Adrenal gland (tissue), 5 donors: Measurements from ENCODE around the gene TPCN1.

Experiments used
- POLR2A ChIP-seq, 2 donors: fragments of 450-650 bp; IDR thresholded peaks; one replicate each; pipeline ENCODE4 v1.6.1; 2017; ENCODE audit warnings: antibody characterized with exemption in 2 of 2, mild to moderate bottlenecking in 2 of 2, moderate library complexity in 1 of 2
- TF ChIP-seq, protein P1 (sequence below), 6 experiments: fragments of 450-650 bp in 4 of 6; fragments of 200-600 bp in 2 of 6; sonication (generic) in 1 of 6; IDR thresholded peaks; 1 replicate in 5 of 6; 2 replicates in 1 of 6; pipeline versions ENCODE4 v1.5.1 to v1.8.0; 2016 to 2021; ENCODE audit warnings: antibody characterized with exemption in 6 of 6, mild to moderate bottlenecking in 2 of 6, moderate library complexity in 1 of 6
- donor health status: DM: no; HTN: no; CAD: no.

DNA sequence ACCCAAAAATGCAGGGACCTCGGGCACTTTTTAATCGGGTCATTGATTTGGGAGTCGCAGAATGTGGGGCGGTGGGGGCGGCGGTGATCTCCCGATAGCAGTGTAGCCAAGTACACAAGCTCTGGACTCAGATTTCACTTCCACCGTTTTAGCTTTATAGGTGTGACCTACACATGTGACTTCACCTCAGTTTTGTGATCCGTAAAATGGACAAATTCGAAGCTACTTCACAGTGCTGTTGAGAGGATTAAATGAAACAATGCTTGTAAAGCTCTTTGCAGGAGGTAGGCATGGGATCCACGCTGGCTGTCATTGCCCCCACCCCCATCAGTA is 35.3 kb upstream of the TPCN1 start:
- TF ChIP-seq, protein P1, sequence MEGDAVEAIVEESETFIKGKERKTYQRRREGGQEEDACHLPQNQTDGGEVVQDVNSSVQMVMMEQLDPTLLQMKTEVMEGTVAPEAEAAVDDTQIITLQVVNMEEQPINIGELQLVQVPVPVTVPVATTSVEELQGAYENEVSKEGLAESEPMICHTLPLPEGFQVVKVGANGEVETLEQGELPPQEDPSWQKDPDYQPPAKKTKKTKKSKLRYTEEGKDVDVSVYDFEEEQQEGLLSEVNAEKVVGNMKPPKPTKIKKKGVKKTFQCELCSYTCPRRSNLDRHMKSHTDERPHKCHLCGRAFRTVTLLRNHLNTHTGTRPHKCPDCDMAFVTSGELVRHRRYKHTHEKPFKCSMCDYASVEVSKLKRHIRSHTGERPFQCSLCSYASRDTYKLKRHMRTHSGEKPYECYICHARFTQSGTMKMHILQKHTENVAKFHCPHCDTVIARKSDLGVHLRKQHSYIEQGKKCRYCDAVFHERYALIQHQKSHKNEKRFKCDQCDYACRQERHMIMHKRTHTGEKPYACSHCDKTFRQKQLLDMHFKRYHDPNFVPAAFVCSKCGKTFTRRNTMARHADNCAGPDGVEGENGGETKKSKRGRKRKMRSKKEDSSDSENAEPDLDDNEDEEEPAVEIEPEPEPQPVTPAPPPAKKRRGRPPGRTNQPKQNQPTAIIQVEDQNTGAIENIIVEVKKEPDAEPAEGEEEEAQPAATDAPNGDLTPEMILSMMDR (IDR thresholded peaks at IDR 0.05), result no peak
- TF ChIP-seq POLR2A (IDR thresholded peaks at IDR 0.05), result no peak
